Measurements from ENCODE around the gene KRT36.

Gene KRT36
- total RNA-seq: 0 reads per million in 2 donors

- DNase-seq: no peak
Measured at GRCh38 chr17:41489531-41489930, at the start of gene KRT36. Gene KRT36, minus strand, starts transcription at chr17:41489910. Its CDS starts 46 bp downstream, at chr17:41489864.

DNA sequence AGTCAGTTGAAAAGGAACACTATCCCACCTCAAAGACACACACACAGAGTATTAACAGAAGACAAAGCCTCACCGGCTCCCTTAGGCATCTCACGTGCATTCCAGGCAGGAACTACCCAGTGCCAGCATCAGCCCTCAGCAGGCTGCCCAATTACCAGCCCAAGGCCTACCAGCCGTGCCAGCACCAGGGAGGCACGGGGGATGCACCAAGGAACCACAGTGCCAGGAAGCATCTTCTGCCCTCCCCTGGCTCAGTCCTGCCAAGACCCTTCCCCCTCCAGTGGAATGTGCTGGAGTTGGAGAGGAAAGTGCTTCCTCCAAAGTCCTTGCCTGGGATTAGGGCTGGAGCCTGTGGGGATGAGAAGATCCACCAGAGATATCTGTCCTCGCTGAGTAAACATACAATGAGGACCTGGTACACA, 49.4 kb upstream of the KRT36 start:
- DNase-seq: no peak

- no peak for DNase-seq
Measured at GRCh38 chr17:41538565-41538991, 48.9 kb upstream of the KRT36 start.

GRCh38 chr17:41537990-41538389, 48.3 kb upstream of the KRT36 start:
- no peak for DNase-seq

DNA sequence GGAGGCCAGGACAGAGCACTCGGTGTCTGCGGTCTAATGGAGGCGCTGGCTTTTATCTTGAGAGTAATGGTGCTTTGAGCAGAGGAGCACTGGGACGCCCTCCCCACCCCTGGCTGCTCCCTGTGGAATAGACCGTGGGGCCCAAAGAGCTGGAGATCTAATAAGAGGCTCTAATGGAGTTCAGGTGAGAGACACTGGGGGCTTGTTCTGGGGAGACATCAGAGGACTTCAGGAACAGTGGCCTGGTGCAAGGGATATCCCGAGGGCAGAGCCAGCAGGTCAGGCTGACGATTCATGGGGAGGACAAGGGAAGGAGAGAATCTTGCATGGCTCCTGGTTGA, 47.9 kb upstream of the KRT36 start:
- no peak for DNase-seq

- DNase-seq: no peak
Measured at GRCh38 chr17:41536741-41537613, 47.3 kb upstream of the KRT36 start.

DNA sequence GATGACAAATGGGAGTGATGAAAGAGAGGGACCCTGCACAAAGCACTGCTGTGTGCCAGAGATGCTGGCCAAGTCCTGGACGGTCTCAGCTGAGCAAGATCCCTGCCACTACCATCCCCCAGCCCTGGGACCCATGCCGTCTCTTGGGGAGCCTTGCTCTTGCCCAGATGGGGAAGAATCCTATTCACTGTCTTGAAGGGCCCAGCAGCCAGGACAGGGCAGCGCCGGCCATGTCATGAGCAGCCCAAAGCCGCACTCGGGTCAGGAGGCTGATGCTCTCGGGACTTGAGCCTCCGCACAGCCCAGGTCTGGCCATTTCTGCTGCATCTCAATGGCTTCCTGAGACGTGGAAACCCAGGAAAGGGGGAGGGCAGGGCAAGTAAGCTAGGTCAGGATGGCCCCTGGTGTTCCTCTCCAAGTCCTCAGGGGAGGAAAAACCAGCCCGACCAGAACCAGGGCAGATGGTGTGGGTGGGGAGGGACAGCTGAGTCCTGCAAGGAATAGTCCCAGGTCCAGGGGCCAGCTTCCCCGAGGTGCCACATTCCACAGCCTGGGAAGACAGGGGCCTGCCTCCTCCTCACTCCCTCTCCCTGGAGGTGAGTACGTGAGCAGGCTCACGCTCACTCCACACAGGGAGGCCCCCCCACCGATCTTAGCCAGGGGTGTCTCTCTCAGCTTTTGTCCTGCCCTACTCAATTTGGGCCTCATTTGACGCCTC, 46.2 kb upstream of the KRT36 start:
- DNase-seq: no peak

- DNase-seq: no peak
Measured at GRCh38 chr17:41534899-41535546, 45.3 kb upstream of the KRT36 start.

- DNase-seq: no peak
Measured at GRCh38 chr17:41533613-41534012, 43.9 kb upstream of the KRT36 start.

GRCh38 chr17:41532947-41533570, 43.3 kb upstream of the KRT36 start:
- no peak for DNase-seq

DNA sequence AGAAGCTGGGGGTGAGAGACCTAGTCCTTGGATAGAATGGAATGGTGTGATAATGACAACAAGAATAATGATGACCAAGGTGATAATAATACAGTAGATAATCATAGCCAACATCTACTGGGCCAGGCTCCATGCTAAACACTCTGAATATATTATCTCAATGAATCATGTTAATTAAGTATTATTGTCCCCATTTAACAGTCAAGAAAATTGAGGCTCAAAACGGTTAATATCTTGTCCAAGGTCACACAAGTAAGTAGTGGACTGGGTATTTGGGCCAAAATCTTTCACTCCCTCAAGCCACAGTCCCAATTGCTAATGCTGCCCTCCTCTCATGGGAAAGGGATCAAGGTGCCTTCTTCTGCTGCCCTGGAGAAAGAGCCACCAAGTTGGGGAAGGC, 42.3 kb upstream of the KRT36 start:
- no peak for DNase-seq

DNA sequence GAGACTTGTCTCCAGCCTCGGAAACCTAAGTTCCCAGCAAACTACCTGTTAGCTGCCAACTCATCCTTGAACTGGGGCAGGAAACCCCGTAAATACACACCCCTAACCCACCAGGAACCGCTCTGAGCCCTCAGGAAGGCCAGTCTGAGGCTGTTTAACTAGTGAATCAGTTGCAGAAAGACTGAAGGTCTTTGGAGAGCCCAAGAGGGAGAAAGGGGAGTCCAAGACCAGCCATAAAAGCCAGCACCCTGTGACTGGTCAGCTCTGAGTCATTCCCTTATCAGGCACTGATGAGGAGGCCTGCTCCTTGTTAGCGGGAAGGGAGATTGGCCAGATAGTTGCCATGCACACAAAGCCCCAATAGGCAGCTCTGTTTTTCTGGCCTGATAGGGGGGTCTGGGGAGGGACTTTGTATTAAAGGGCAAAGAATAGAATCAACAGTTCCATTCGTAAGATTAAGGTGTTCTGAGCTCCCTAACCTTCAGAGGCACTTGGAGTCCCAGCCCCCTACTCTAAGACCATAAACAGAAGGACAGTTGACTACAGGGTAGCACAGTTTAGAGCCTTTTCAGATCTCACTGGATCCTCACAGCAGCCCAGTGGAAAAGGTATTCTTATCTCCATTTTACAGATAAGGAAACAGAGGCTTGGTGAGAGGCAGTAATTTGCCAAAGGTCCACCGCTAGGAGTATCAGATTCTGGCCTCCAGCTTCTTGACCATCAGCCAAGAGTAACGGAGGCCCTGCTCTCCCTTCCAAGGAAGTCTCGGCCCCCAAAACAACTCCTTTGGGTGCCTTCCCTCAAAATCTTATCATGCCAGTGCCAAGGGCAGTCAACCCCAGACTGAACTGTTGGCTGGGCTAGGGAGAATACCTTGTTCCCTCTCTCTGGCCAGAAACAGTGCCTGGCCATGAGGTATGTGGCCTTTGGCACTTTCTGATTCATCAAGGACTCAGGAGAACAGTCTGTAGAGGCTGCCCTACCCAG, 40.6 kb upstream of the KRT36 start:
- no peak for DNase-seq

GRCh38 chr17:41529491-41529915, 39.8 kb upstream of the KRT36 start:
- no peak for DNase-seq

DNA sequence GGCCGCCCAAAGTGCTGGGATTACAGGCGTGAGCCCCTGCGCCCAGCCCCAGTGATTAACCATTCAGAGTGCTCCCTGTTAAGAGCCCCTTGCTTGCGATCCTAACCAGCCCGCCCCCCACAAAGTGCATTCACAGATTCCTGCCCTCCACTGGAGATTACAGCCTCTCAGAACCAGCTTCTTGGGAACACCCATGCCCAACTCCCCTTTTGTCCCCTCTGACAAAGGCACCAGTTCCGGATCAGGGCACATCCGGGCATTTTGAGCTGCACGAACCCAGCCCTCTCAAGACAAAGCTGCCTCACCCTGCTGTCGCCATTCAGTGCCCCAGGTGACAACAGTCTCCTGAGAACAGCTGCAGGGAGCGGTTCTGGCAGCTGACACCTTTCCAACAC, 39.2 kb upstream of the KRT36 start:
- DNase-seq: no peak

DNA sequence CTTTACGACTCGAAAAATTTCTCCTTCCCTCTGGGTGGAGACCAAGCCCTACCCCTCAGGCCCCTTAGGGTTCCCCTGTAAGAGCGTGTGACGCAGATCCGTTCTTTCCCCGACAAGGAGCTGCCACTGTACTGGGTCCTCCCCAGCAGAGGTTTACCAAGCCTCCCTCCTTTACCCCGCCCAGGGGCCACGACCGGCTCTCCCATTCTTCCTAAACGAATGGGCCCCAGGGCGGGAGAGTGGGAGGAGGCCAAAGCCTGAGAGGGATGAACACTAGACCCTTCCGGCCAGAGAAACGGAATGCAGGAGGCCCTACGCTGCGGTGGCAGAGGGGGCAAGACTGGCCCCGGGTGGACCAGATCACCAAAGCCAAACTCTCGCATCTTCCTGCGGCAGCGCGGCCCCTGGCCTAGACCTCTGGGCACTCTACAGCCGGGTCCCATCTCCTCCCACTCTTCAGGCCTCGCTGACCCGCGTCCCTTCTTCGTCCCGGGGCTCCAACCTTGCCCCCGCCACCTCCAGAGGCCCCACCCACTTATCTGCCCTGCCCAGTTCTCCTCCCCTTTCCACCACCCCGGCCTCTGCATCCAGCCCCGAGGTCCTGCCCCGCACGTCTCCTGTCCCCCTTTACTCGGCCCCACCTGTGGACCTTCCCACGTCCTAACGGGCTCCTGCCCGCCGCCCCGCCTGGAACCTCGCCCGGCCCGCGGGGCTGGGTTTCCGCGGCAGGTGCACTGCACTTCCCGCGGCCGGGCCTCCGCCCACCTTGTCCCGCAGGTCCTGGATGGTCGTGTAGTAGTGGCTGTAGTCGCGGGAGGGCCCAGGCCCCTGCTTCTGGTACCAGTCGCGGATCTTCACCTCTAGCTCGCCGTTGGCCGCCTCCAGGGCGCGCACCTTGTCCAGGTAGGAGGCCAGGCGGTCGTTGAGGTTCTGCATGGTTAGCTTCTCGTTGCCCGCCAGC, 37.6 kb upstream of the KRT36 start:
- no peak for DNase-seq

GRCh38 chr17:41524261-41524660, 34.6 kb upstream of the KRT36 start:
- DNase-seq: no peak

DNA sequence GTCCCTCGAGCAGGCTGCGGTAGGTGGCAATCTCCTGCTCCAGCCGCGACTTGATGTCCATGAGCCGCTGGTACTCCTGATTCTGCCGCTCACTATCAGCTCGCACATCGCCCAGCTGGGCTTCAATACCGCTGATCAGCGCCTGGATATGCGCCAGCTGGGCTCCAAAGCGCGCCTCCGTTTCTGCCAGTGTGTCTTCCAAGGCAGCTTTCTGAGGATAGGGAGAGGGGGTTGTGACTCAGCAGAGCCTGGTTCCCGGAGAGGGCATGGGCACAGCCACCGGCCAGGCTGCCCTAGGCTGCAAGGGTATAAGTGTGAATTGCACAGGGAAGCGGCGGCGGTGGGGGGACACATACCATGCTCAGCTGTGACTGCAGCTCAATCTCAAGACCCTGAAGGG, 34.1 kb upstream of the KRT36 start:
- no peak for DNase-seq

DNA sequence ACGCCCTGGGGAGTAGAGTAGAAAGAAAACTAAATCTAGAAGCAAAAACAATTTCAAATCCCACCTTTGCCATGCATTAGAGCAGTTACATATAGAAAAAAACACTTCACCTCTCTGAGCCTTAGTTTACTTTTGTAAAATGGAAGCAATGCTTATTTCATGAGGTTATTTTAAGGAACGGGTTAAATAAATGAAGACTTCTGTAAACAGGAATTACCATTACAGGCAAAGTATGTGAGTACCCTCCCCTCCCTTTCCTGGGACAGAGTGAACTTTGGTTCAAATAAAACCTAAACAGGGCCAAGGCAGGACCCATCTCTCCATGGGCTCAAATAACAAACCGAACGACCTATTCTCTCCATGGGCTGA, 33.5 kb upstream of the KRT36 start:
- DNase-seq: no peak

- DNase-seq: no peak
Measured at GRCh38 chr17:41522301-41523224, 32.9 kb upstream of the KRT36 start.
